Endothelial cell of umbilical vein (primary cell): ENCODE results near the gene SP8. TPM values are rescaled to one million over a fixed set of nuclear protein-coding genes. Genes with fewer than 3 reads are reported as not detected.

Source experiments
- BruUV-seq: library from RNA; stranded (reverse); fragments of 400-500 nt; replicated peaks from 2 replicates; lab custom pipeline; 2021; lab: Mats Ljungman, UMichigan
- CTCF ChIA-PET: fragments of 300-600, 350-600 bp; sonication (Branson Sonifier 250); formaldehyde crosslinking; loops from one replicate; lab custom pipeline; 2021; ENCODE audit warnings: antibody characterized with exemption, inconsistent platforms; lab: Charles Lee
- POLR2A ChIA-PET: fragments of 300-600, 350-600 bp; sonication (Branson Sonifier 250); formaldehyde crosslinking; loops from one replicate; lab custom pipeline; 2021; ENCODE audit warnings: antibody characterized with exemption, inconsistent platforms; lab: Charles Lee
- DNase-seq: peaks from one replicate; pipeline ENCODE4 v3.0.0-alpha.2; 2011; ENCODE audit warnings: low read depth, low spot score
- FAIRE-seq: peaks from 2 replicates; lab custom pipeline; 2011; peaks lifted over from hg19 to GRCh38; lab: Jason Lieb, UNC
- H2AFZ ChIP-seq: 2 replicates; pipeline ENCODE4 v1.6.0; 2012; ENCODE audit warnings: low read depth, low read length, control low read depth, inconsistent platforms
- H3K27ac ChIP-seq: 2 replicates; pipeline ENCODE4 v1.5.1; 2011; ENCODE audit warnings: low read depth, mild to moderate bottlenecking, control low read depth, low read length, moderate library complexity; ENCODE audit not compliant: insufficient read depth
- H3K27me3 ChIP-seq, 2 experiments: 2 replicates each; pipeline versions ENCODE4 v1.6.0 to v1.6.1; 2011; ENCODE audit warnings: low read length in 2 of 2, mixed read lengths in 1 of 2; ENCODE audit not compliant: control insufficient read depth in 2 of 2, insufficient read depth in 2 of 2
- H3K36me3 ChIP-seq, 2 experiments: 2 replicates in 1 of 2; 3 replicates in 1 of 2; pipeline ENCODE4 v1.5.1; 2011; ENCODE audit warnings: low read length in 2 of 2, mild to moderate bottlenecking in 1 of 2, moderate library complexity in 1 of 2; ENCODE audit not compliant: control insufficient read depth in 2 of 2, insufficient read depth in 2 of 2; ENCODE audit errors: extremely low read depth in 1 of 2
- H3K4me1 ChIP-seq: 3 replicates; pipeline ENCODE4 v1.5.1; 2011; ENCODE audit warnings: mild to moderate bottlenecking, low read length; ENCODE audit not compliant: control insufficient read depth, insufficient read depth; ENCODE audit errors: extremely low read depth
- H3K4me2 ChIP-seq: 2 replicates; pipeline ENCODE4 v1.6.1; 2011; ENCODE audit warnings: low read length, control low read depth, mixed read lengths; ENCODE audit not compliant: insufficient read depth
- H3K4me3 ChIP-seq, 3 experiments: fragments of 200-600 bp in 1 of 3; sonication (generic), shearing (Covaris generic) in 1 of 3; replicated peaks in 1 of 3; 2 replicates each; pipeline ENCODE4 v1.5.1; 2011 to 2016; ENCODE audit warnings: control low read depth in 3 of 3, low read length in 3 of 3, mild to moderate bottlenecking in 2 of 3, inconsistent platforms in 1 of 3, low read depth in 1 of 3, moderate library complexity in 1 of 3; ENCODE audit not compliant: insufficient read depth in 1 of 3
- H3K79me2 ChIP-seq: 2 replicates; pipeline ENCODE4 v1.6.0; 2012; ENCODE audit warnings: low read length, inconsistent platforms; ENCODE audit not compliant: control insufficient read depth, insufficient read depth
- H3K9ac ChIP-seq: replicated peaks from 2 replicates; pipeline ENCODE3; 2011; ENCODE audit warnings: low read length, control low read depth; ENCODE audit not compliant: insufficient read depth; ENCODE audit errors: extremely low read depth
- H3K9me1 ChIP-seq: replicated peaks from 3 replicates; pipeline ENCODE4 v1.6.0; 2011; ENCODE audit warnings: mild to moderate bottlenecking, low read length; ENCODE audit not compliant: control insufficient read depth, insufficient read depth; ENCODE audit errors: extremely low read depth
- H3K9me3 ChIP-seq: replicated peaks from 2 replicates; pipeline ENCODE4 v1.5.1; 2012; ENCODE audit warnings: low read length, inconsistent platforms; ENCODE audit not compliant: control insufficient read depth, insufficient read depth
- H4K20me1 ChIP-seq: replicated peaks from 2 replicates; pipeline ENCODE3; 2011; ENCODE audit warnings: mild to moderate bottlenecking, low read length; ENCODE audit not compliant: control insufficient read depth, insufficient read depth; ENCODE audit errors: extremely low read depth
- CTCF ChIP-seq, 2 donors: IDR thresholded peaks; 1 replicate in 1 of 2; 2 replicates in 1 of 2; pipeline ENCODE4 v1.5.1; 2011; ENCODE audit warnings: low read length in 2 of 2, mild to moderate bottlenecking in 2 of 2, moderate library complexity in 2 of 2, control low read depth in 1 of 2, inconsistent platforms in 1 of 2, low read depth in 1 of 2; ENCODE audit not compliant: insufficient read depth in 1 of 2; ENCODE audit errors: extremely low read depth in 1 of 2
- EZH2 ChIP-seq: IDR thresholded peaks from 2 replicates; pipeline ENCODE4 v1.6.1; 2012; ENCODE audit warnings: borderline replicate concordance, low read depth, mild to moderate bottlenecking, moderate library complexity, low read length, inconsistent platforms; ENCODE audit not compliant: severe bottlenecking
- FOS ChIP-seq: IDR thresholded peaks from 2 replicates; pipeline ENCODE4 v1.6.1; 2011; ENCODE audit warnings: mild to moderate bottlenecking, low read length, moderate library complexity, borderline replicate concordance; ENCODE audit not compliant: insufficient read depth
- GATA2 ChIP-seq: IDR thresholded peaks from 2 replicates; pipeline ENCODE4 v1.7.0; 2011; ENCODE audit warnings: low read depth, mild to moderate bottlenecking, moderate library complexity, mixed read lengths, low read length; ENCODE audit not compliant: insufficient read length, insufficient read depth
- JUN ChIP-seq: IDR thresholded peaks from 2 replicates; pipeline ENCODE4 v1.6.1; 2011; ENCODE audit warnings: borderline replicate concordance, low read depth; ENCODE audit not compliant: insufficient read length, insufficient read depth
- MYC ChIP-seq: IDR thresholded peaks from one replicate; pipeline ENCODE4 v1.6.1; 2011; ENCODE audit warnings: mild to moderate bottlenecking, low read depth, low read length
- POLR2A ChIP-seq: IDR thresholded peaks from 2 replicates; pipeline ENCODE4 v1.6.1; 2012; ENCODE audit warnings: low read depth, mild to moderate bottlenecking, control low read depth, low read length
- POLR2AphosphoS5 ChIP-seq: IDR thresholded peaks from 2 replicates; pipeline ENCODE4 v1.6.1; 2012; ENCODE audit warnings: low read depth, mild to moderate bottlenecking, control low read depth, low read length, moderate library complexity; ENCODE audit not compliant: insufficient read depth
- dilution Hi-C: fragments of 300-500 bp; cut with MboI; formaldehyde crosslinking; loops from one replicate; pipeline ENCODE4 v1.15.0; 2019; ENCODE audit warnings: low sequenced_read_pairs; ENCODE audit not compliant: extremely low pct_ligation_motif_present
- intact Hi-C: fragments of 100-400 bp; cut with micrococcal nuclease; formaldehyde crosslinking; loops from one replicate; pipeline ENCODE4 v1.10.0; 2022
- polyA plus RNA-seq, 4 experiments: library from polyadenylated mRNA; depleted of rRNA in 3 of 4; stranded (reverse) in 3 of 4; unstranded in 1 of 4; fragments of >200 nt; gene quantifications; 2 replicates each; pipeline versions ENCODE4 v1.2.1 to v1.2.3, GENCODE V29; 2011 to 2012; ENCODE audit warnings: missing spikeins in 1 of 4
- total RNA-seq: library from RNA; stranded (reverse); gene quantifications from 2 replicates; pipeline ENCODE4 v1.2.3, GENCODE V29; 2021
- TF ChIP-seq, protein P1 (sequence below): IDR thresholded peaks from 2 replicates; pipeline ENCODE4 v1.6.1; 2011; ENCODE audit not compliant: insufficient read depth, insufficient read length

Gene SP8
- total and polyA plus RNA-seq, 2 donors (not counting 3 experiments of a cell fraction or from before 2014, with no cell fraction given): 0.38 to 0.92 TPM

DNA sequence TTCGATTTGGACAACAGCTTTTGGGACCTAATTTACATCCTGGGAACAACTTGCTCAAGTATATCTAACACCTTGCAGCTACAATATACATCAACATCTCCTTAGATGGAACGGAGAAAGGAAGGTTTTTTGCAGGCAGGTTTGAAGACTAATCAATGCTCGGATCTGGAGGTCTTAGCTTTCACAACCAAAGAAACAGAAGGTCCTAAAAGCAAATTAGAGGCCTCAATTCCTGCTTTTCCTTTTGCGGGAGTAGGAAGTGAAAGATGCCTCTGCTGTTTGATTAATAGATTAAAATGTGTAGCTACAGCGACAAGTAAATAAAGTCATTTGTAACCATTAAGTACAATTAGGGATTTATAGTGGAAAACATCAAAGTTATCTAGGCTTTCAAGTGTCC lies 3.7 kb upstream of the SP8 start:
- ChIA-PET POLR2A (no interaction called here), CTCF (interaction anchor here (1.6 kb wide), 1 partner anchor 464 kb away, joined by 5 read pairs; no protein-coding TSS in a partner anchor)
- Histone ChIP-seq H3K36me3 (no peaks in the 10 kb centered on the region), H3K4me1 (peaks cover 8% of the 10 kb centered on the region), H3K9me3 (no peaks in the 10 kb centered on the region), H4K20me1 (no peaks in the 10 kb centered on the region), H3K4me2 (no peak overlapping the region), H3K4me3 (no peak overlapping the region), H3K9me1 (no peaks in the 10 kb centered on the region), H3K27ac (no peak overlapping the region), H2AFZ (no peak overlapping the region), H3K79me2 (no peaks in the 10 kb centered on the region), H3K27me3 (peaks cover 88 to 98% of the 10 kb centered on the region in 2 experiments), H3K9ac (no peak overlapping the region)
- no TSS peak for BruUV-seq
- peak; percentile 22 for DNase-seq
- no peak for TF ChIP-seq CTCF (IDR thresholded peaks at IDR 0.05; ENCODE audit: extremely low read depth in 1 of 2, insufficient read depth in 1 of 2, low read depth in 1 of 2, low read length in 2 of 2)
- TF ChIP-seq FOS: no peak
- no peak for TF ChIP-seq POLR2AphosphoS5
- TF ChIP-seq GATA2: no peak
- TF ChIP-seq EZH2: no peak
- TF ChIP-seq MYC: no peak
- no peak for TF ChIP-seq JUN
- TF ChIP-seq POLR2A: no peak
- TF ChIP-seq, protein P1, sequence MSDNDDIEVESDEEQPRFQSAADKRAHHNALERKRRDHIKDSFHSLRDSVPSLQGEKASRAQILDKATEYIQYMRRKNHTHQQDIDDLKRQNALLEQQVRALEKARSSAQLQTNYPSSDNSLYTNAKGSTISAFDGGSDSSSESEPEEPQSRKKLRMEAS: no peak
- no peak for FAIRE-seq
- intact Hi-C loops: no loop called here
- dilution Hi-C loops: no loop called here
